Right ventricle myocardium superior (tissue), 1 donor: Measurements from ENCODE around the gene XIST. TPM values are rescaled to one million over a fixed set of nuclear protein-coding genes. Genes with fewer than 3 reads are reported as not detected.
"Not testable (repeated sequence)": the region's sequence is repeated elsewhere in the genome, so short reads cannot be mapped to it uniquely, and the experiment has no call there.

Experiments
- ATAC-seq: fragments of 200-7000 bp; cut with Tn5 transposase; one replicate; pipeline ENCODE4 v1.9.1; 2020; ENCODE audit warnings: mild to moderate bottlenecking; ENCODE audit not compliant: poor library complexity
- DNase-seq: peaks from one replicate; pipeline ENCODE4 v3.0.0-alpha.2; 2020
- intact Hi-C: fragments of 100-400 bp; cut with DNase I; formaldehyde crosslinking; loops from one replicate; pipeline ENCODE4 v1.11.2; 2022
- long read RNA-seq: library from polyadenylated mRNA; unstranded; transcript quantifications from one replicate; pipeline ENCODE4 v2.0.0, GENCODE V29; 2021
- total RNA-seq: library from RNA; stranded (reverse); fragmentation: NEBNext Ultra II Directional; extraction: Animal tissue kit (Norgen Biotek cat#: 25700); gene quantifications from one replicate; pipeline ENCODE4 v1.2.1, GENCODE V29; 2021
- donor health status: DM: no; HTN: yes; CAD: no; lungs with severe emphysema.

The XIST gene
- total RNA-seq, result 0.59 TPM
- long read RNA-seq, result 0 reads

DNA sequence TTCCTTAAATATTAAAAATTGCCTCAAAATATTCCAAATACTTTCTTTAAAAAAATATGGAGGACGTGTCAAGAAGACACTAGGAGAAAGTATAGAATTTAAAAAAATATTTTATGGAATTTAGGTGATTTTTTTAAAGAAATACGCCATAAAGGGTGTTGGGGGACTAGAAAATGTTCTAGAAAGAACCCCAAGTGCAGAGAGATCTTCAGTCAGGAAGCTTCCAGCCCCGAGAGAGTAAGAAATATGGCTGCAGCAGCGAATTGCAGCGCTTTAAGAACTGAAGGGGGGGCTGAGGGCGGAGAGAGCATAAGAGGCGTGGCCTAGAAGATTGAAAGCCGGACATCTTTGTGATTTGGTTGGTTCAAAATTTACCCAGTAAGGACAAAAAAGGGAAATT, at the start of gene XIST:
XIST (minus strand) TSS at position 248 of the 400 bp plus-strand sequence.
- intact Hi-C loops, result loop anchor here (5.0 kb wide), 1 partner anchor 495 kb away; no protein-coding TSS in a partner anchor
- DNase-seq, result no peak
- no peak for ATAC-seq

DNA sequence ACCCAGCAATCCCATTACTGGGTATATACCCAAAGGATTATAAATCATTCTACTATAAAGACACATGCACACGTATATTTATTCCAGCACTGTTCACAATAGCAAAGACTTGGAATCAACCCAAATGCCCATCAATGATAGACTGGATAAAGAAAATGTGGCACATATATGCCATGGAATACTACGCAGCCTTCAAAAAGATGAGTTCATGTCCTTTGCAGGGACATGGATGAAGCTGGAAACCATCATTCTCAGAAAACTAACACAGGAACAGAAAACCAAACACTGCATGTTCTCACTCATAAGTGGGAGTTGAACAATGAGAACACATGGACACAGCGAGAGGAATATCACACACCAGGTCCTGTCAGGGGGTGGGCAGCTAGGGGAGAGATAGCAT, 45.8 kb upstream of the XIST start:
- DNase-seq, intact Hi-C loops, ATAC-seq: not testable (repeated sequence)

DNA sequence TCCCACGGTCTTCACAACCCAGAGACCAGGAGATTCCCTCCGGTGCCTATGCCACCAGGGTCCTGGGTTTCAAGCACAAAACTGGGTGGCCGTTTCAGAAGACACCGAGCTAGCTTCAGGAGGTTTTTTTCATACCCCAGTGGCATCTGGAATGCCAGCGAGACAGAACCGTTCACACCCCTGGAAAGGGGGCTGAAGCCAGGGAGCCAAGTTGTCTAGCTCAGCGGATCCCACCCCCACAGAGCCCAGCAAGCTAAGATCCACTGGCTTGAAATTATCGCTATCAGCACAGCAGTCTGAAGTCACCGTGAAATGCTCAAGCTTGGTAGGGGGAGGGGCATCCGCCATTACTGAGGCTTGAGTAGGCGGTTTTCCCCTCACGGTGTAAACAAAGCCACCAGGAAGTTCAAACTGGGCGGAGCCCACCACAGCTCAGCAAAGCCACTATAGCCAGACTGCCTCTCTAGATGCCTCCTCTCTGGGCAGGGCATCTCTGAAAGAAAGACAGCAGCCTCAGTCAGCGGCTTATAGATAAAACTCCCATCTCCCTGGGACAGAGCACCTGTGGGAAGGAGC, 40.1 kb upstream of the XIST start:
- intact Hi-C loops, DNase-seq, ATAC-seq: not testable (repeated sequence)

DNA sequence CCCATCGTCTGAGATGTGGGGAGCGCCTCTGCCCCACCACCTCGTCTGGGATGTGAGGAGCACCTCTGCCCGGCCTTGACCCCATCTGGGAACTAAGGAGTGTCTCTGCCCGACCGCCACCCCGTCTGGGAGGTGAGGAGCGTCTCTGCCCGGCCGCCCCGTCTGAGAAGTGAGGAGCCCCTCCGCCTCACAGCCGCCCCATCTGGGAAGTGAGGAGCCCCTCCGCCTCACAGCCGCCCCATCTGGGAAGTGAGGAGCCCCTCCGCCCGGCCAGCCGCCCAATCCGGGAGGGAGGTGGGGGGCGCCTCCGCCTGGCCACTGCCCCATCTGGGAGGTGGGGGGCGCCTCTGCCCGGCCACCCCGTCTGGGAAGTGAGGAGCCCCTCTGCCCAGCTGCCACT, 29.7 kb upstream of the XIST start:
- intact Hi-C loops, DNase-seq, ATAC-seq: not testable (repeated sequence)

DNA sequence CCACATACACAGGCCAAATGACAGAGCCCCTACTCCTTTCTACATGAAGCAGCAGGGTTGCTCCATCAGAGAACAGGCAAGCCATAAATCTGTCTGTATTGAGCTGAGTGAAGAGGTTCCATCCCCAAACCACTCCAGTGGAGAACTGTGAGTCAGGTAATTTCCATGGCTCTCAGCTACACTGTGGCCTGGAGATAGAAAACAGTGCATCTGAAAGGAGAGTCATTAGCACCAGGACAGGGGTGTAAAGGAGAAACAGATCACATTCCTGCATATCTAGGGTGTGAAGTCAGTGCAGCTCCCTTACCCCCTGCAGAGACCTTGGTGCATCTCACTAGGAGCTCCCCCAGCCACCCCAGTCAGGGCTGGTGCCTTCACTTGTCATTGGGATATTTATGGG, 25.2 kb upstream of the XIST start:
- intact Hi-C loops, result no loop called here
- ATAC-seq (no peak), DNase-seq (no peak)

DNA sequence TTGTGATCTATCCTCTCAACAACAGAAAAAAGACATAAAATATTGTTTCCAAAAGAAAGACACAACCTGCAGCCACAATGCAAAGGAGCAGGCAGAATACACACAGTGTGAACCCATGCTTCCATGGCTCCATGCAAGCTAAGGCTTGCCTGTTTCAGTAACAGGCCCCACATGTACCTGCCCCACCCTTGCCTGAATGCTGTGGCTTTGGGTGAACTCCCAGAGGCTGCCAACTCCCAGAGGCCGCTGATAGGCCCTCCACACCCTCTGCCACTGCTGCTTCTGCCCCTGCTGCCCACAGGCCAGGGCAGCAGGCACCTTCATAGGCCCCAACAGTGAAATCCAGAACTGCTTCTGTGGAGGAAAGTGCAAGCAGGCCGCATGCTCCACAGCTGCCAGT, 24.4 kb upstream of the XIST start:
- intact Hi-C loops, result no loop called here
- DNase-seq (no peak), ATAC-seq (no peak)

DNA sequence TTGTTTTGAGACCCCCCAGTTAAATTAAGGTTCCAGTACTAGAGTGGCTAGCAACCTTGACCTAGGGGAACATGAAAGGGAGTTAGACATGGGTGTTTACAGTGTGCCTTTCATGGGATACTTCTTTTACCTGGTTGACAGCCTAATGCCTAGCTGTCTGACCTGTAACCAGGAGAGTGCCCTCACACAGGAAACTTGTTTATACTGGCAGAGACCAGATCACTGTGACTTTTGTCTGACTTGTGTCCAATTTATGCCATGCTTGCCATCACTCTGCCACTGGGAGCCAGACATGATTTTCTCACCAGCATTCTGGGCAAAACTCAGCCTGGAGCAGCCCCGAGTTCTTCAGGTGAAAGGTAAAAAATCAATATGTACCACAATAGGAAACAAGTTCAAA, 16.4 kb upstream of the XIST start:
- ATAC-seq, result no peak
- intact Hi-C loops, result no loop called here
- DNase-seq, result no peak

DNA sequence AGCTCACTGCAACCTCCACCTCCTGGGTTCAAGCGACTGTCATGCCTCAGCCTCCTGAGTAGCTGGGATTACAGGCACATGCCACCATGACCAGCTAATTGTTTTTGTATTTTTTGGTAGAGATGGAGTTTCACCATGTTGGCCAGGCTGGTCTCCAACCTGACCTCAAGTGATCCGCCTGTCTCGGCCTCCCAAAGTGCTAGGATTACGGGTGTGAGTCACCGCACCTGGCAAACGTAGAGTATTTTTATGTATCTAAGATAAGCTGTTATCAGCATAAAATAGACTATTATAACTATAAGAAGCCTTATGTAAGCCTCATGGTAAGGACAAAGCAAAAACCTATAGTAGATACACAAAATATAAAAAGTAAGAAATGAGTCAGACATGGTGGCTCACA, 14.6 kb upstream of the XIST start:
- DNase-seq (no peak), ATAC-seq (no peak)
- intact Hi-C loops, result no loop called here

DNA sequence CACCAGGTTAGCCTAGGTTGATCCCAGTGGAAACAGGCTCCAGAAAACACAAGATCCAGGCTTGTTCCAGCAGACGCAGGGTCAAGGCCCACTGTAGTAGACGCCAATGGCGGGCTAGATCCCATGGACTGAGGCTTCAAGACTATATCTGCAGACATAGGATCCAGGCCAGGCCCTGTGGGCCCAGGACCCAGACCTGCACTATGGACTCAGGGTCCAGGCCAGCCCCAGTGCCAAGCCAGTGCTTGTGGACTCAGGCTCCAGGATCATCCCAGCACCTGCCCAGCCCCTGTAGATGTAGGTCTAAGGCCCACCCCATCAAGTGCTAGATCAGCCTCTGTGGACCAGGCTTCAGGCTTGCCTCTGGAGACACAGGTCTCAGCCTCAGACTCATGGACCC, 11.3 kb upstream of the XIST start:
- no peak for ATAC-seq
- intact Hi-C loops, result no loop called here
- DNase-seq, result no peak

DNA sequence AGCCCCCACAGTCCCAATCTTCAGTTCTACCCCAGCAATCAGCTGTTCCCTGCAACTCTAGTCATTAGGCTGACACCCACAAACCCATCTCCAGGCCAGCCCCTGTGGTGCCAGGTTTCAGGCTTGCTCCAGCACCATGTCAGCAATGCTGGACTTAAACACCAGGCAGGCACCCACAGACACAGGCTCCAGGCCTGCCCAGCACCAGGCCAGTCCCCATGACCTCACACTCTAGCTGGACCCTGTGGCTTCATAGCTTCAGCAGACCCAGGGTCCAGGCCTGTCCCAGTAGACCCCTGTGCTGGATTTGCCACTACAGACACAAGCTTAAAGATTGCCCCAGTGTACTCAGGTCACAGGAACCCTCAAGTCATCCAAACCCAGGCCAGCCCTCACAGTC, 10.8 kb upstream of the XIST start:
- intact Hi-C loops, result no loop called here
- DNase-seq, result no peak
- ATAC-seq, result no peak

DNA sequence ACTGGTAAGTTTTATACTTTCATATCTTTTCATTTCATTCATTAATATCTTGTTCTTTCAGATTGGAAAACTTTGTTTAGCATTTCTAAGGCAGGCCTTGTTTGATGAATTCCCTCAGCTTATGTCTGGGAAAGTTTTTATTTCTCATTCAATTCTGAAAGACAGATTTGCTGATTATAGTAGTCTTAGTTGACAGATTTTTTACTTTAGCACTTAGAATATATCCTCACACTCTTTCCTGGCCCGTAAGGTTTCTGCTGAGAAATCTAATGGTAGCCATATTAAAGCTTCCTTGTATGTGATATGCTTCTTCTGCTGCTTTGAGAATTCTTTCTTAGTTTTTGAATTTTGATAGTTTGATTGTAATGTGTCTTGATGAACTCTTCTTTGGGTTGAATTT, 7.1 kb upstream of the XIST start:
- intact Hi-C loops, result loop anchor here (5.0 kb wide), 2 partner anchors 158 to 273 kb away; no protein-coding TSS in a partner anchor
- DNase-seq (no peak), ATAC-seq (no peak)

DNA sequence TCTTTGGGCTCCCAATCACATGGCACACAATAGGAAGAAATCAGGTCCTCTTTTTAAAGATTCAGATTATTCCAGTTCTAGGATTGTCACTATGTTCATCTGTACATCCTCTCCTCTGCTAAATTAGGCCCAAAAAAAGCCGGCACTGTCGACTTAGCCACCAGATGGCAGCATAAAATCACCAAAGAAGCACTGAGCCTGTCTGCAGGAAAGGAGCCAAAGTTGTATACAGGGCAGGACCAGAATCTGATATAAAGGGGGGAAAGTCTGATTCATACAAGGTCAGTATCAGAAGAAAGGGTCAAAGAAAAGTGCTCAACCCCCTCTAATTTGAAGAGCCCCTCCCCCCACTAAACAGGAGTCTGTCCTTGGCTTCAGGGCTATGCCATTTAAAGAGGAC, 3.0 kb upstream of the XIST start:
- ATAC-seq (peak; percentile 52), DNase-seq (peak; percentile 45)
- intact Hi-C loops, result loop anchor here (5.0 kb wide), 2 partner anchors 162 to 277 kb away; no protein-coding TSS in a partner anchor

DNA sequence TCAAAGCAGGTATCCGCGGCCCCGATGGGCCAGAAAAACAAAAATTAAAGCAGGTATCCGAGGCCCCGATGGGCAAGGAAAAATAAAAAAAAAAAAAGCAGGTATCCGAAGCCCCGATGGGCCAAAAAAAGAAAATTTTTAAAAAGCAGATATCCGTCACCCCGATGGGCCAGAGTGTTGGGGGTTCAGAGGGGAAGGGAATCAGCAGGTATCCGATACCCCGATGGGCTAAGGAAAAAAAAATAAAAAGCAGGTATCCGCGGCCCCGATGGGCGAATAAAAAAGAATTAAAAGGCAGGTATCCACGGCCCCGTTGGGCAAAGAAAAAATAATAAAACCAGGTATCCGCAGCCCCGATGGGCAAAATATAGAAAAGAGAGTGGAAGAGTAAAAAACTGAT, 492 bp downstream of the XIST start:
- ATAC-seq (no peak), DNase-seq (no peak)
- intact Hi-C loops, result loop anchor here (5.0 kb wide), 1 partner anchor 495 kb away; no protein-coding TSS in a partner anchor

DNA sequence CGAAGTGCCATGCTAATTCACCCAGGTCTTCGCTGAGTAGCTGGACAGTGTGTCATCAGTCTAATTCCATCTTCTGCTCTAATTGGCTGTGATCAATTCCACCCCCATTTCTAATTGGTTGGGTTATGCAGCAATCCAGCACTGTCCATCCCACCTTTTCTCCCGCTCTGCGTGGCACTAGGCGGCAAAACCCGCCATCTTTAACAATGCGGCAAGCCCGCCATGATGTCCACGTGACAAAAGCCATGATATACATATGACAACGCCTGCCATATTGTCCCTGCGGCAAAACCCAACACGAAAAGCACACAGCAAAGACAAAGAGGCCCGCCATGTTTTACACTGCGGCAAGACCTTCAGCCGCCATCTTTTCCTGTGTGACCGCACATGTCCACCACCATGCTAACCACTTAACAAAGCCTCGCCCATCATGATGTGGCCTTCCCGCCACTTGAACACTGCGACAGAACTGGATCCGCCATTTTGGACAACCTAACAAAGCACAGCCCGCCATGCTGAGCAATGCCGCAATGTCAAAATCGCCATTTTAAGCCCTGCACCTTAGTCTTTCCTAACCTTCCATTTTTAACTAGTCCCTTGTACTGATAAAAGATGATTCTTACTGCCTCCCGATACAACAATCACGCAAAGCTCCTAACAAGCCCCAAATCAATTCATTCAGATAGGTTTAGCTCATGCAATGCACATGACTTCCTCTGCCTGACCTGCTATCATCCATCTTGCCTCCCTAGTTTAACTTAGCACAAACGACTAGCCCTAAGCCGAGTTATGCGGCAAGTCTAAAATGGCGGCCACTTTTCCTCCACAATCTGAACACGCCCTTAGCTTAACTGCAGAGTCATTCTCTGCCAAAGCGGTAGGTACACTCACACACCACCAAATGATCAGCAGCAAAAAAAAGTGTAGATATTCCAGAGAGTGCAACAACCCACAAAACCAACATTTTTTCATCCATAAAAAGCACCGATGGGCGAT, 1.2 kb downstream of the XIST start:
- ATAC-seq (no peak), DNase-seq (no peak)
- intact Hi-C loops, result loop anchor here (5.0 kb wide), 1 partner anchor 496 kb away; no protein-coding TSS in a partner anchor

DNA sequence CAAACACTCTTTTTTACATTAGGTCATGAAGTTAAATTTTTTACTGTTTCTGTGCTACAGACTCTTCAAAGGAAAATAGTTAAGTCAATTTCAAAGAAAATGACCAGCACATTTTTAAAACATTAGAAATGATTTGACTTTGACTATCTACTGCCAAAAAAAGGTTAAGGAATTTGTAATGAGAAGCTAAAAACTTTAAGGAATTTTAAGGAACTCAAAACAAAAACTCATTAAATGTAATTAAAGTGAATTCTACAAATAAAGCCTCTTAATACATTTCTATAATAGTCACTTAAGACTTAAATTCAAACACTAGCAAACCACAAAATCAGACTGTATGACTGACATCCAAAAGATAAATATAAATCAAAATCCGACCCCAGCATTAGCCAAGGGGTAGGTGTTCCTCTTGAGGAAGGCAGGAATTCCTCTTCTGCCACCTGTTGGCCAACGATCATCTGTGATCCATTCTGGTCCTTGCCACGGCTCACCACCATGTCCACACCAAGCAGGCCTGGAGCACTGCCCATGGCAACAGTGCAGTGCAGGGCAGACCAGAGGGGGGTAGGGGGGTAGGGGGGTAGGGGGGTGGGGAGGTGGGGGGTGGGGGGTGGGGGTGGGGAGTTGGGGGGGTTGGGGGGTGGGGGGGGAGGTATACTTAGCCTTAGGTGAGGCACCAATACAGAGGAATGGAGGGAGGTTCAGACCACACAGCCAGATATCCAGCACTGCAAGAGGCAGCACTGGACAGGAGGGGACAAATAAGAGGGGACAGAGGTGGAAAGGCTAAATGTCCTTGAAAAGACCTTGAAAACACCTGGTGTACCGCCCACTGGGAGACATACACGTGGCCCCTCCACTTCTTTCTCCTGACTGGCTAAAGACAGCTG, 2.1 kb downstream of the XIST start:
- DNase-seq (no peak), ATAC-seq (no peak)
- intact Hi-C loops, result loop anchor here (5.0 kb wide), 1 partner anchor 497 kb away; no protein-coding TSS in a partner anchor

DNA sequence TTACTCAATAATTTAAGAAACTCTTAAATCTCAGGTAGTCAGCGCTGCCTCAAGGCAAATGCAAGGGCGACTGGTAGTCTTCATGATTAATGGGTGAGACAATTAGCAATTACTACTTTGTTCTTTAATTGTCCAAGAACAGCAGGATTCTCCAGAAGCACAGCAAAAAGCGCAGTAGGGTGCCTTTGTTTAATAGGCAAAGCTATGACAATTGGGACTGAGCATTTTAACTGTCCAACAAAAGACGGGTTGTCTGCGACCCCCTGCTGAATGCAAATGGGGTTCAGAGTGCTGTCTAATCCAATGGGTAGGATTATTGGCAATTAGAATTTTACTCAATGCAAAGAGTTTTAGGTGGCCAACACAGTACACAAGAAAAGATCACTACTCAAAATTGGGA, 3.4 kb downstream of the XIST start:
- intact Hi-C loops, result no loop called here

DNA sequence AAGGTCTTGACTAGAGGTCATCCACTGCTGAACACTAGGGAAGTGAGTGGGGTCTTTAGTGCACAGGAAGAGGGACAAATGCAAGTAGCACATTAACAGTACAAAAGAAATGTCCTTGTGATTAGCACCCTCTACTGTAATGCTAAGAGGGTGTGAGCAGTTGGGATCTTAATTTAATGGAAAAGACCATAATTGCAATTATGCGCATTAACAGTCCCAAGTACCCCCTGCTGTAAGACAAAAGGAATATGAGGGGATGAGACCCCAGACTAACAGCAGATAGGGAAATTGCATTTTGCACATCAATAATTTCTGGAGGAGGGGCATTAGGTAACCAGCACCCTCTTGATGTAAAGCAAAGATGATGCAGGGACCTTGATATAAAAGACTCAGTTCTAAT, 4.5 kb downstream of the XIST start:
- intact Hi-C loops, result no loop called here
- DNase-seq (no peak), ATAC-seq (no peak)

More for the DNA sequence above, 3.4 kb downstream of the XIST start:
- ATAC-seq, result no peak
- no peak for DNase-seq

DNA sequence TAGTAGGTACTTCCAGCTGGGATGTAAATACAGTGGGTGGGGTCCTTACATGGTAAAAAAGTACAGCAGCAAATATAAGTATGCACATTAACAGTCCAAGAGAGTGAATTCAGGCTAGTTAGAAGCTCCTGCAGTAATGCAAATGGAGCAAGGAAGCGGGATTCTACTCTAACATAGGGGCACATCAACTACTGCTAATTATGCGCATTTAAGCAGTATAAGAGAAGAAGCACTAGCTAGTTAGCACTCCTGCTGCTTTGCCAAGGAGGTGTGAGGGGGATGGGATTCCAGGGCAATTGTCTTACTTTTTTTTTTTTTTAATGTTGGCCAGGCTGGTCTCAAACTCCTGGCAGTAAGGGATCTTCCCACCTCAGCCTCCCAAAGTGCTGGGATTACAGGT, 5.4 kb downstream of the XIST start:
- ATAC-seq, result no peak
- intact Hi-C loops, result no loop called here
- DNase-seq, result no peak
